HG03159 (cell line): Measurements from ENCODE around the gene CD151.

Experiments used
- ATAC-seq: cut with Tn5 transposase; IDR thresholded peaks from one replicate; pipeline ENCODE4 v1.9.1; 2021; ENCODE audit warnings: mild to moderate bottlenecking, moderate library complexity; ENCODE audit not compliant: unreplicated experiment

The CD151 gene

GRCh38 chr11:855330-855674, 22.6 kb downstream of the CD151 start:
- ATAC-seq, result no peak

GRCh38 chr11:855796-856195, 23.0 kb downstream of the CD151 start:
- no peak for ATAC-seq

DNA sequence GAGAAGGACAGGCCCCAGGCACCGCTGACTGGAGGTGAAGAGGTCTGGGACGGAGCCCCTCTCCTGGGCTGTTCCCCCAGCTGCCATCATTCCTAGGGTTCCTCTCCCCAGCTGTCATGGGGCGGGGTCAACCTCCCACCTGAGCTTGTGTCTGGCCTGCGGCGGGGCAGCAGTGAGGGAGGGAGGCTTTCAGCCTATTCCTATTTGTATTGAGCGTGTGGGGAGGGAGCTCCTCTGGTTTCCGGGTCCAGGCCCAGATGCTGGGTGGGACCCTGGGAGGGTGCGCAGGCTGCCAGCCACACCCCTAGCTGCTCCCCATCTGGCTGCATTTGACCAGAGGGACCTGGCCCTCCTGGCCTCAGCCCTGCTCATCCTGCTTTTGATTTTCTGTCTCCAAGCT, 23.6 kb downstream of the CD151 start:
- no peak for ATAC-seq

DNA sequence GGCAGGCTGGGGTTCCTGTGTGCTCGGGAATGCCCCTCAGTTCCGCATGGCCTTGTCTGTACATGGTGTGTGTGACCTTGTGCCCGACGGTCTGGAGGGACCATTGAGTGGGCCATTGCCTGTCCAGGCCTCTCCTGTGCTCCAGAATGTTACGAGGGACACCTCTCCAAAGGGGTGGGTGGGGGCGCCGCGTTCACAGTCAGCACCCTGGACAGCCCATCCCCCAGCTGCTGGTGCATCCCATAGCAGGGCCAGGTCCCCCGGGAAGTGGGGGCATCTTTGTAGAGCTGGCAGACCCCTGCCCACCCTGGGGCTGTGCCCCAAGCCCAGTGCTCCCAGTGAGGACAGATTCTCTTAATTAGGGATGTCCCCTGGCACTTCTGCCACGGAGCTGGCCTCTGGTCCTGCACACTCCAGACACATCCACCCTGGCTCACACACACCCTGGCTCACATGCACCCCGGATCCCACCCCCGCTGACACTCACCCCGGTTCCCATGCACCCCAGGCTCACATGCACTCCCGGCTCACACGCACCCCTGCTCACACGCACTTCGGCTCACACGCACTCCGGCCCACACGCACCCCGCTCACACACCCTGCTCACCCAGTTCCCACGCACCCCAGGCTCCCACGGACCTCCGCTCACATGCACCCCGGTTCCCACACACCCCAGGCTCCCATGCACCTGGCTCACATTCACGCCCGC, 25.5 kb downstream of the CD151 start:
- ATAC-seq, result no peak

DNA sequence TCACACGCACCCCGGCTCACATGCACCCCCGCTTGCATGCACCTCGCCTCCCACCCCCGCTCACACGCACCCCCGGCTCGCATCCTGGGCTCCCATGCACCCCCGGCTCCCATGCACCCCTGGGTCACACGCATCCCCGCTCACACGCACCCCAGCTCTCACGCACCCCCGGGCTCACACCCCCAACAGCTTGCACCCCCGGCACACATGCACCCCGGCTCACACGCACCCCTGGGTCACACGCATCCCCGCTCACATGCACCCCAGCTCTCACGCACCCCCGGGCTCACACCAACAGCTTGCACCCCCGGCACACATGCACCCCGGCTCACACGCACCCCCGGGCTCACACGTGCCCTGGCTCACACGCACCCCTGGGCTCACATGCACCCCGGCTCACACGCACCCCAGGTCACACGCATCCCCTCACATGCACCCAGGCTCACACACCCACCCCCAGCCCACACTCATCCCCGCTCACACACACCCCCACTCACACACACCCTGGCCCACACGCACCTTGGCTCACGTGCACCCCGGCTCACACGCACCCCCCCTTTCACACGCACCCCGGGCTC, 26.1 kb downstream of the CD151 start:
- ATAC-seq, result no peak

DNA sequence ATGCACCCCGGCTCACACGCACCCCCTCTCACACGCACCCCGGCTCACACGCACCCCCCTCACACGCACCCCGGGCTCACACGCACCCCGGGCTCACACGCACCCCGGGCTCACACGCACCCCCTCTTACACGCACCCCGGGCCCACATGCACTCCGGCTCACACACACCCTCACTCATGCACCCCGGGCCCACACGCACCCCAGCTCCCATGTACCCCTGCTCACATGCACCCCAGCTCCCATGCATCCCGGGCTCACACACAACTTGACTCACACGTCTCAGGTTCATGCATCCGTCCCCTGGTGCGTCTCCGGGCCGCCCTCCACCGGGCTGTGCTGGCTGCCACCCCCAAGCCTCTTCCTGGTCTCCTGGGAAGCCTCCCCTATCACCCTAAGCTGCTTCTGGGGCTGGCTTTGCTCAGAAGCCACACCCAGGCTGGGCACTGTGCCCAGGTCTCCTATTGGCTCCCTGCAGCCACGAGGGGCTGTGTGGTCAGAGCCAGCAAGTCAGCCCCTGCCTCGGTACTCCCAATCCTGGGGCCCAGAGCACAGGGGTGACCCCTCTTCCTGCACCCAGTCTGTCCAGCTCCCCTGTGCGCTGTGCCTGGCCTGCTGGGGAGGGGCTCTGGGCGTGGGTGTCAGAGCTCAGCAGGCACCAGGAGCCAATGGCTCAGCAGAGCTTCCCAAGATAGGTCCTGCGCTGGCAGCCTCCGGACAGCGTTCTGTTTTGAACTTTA, 26.8 kb downstream of the CD151 start:
- no peak for ATAC-seq

GRCh38 chr11:860234-861104, 27.7 kb downstream of the CD151 start:
- no peak for ATAC-seq

DNA sequence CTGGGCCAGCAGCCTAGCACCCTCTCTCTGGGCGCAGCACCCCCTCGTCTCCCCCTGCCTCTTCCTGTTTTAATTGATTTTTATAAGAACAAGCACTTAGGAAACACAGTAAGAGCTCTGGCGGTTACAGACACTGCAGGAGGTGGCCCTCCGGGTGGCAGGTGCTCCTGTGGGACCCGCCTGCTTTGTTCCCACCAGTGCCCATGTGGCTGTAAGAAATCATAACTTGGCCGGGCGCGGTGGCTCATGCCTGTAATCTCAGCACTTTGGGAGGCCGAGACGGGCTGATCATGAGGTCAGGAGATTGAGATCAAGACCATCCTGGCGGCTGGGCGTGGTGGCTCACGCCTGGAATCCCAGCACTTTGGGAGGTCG, 28.3 kb downstream of the CD151 start:
- ATAC-seq, result no peak

GRCh38 chr11:862081-862661, 29.4 kb downstream of the CD151 start:
- ATAC-seq, result no peak

- no peak for ATAC-seq
These were observed 29.9 kb downstream of the CD151 start for GRCh38 chr11:862696-863022.

DNA sequence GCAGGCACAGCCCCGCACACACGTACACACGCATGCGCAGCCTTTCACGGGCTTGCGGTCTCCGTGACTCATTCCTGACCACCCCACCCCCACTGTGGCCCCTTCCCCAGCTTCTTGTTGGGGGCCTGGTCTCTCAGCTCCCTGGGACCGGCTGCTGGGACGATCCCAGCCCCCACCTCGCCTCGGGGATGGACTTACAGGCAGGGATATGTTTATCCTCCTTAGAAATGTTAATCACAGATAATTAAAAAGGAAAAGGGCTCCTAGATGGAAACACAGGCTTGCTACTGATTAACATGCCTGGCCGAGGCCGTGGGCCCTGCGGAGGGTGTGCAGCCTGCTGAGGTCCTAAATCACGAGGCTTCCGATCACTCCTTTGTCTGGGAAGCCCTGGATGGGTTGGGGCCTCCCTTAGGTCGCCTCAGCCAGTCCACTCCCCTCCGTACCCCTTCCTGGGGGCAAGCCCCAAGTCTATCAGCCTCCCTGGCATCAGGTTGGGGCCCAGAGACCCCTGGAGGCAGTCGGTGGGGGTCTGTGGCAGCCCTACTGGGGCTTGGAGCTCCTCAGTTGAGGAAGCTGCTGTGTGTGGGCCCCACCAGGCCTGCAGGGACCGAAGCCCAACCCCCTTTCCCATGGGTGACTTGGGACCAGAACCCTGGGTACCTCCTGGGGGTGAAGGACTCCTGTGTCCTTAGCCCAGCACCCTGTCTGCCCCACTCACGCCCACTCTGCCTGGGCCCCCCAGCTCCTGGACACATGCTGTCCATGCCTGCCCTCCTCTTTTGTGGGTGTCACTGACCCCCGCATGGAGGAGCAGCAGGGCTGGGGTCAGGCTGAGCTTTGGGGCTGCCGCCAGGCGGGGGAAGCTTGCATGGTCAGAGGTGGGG, 30.5 kb downstream of the CD151 start:
- ATAC-seq, result no peak

- ATAC-seq, result no peak
These were observed 31.4 kb downstream of the CD151 start for GRCh38 chr11:863910-864827.

DNA sequence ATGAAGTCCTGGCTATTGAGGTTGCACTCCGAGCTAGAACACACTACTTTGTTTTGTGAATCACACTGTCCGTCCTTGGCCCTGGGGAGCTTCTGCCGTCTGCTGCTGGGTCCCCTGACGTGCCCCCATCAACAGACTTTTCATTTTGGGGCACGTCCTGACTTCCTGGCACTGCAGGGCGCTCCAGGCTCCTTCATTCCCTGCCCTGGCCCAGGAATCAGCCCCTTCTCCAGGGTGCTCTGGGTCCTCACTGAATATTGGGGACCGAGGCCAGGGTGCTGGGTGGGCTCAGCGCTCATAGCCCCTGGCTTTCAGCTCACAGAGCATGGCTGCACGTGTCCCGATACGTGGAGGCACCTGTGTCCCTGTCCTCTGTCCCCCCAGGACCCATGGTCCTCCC, 32.1 kb downstream of the CD151 start:
- ATAC-seq, result no peak

DNA sequence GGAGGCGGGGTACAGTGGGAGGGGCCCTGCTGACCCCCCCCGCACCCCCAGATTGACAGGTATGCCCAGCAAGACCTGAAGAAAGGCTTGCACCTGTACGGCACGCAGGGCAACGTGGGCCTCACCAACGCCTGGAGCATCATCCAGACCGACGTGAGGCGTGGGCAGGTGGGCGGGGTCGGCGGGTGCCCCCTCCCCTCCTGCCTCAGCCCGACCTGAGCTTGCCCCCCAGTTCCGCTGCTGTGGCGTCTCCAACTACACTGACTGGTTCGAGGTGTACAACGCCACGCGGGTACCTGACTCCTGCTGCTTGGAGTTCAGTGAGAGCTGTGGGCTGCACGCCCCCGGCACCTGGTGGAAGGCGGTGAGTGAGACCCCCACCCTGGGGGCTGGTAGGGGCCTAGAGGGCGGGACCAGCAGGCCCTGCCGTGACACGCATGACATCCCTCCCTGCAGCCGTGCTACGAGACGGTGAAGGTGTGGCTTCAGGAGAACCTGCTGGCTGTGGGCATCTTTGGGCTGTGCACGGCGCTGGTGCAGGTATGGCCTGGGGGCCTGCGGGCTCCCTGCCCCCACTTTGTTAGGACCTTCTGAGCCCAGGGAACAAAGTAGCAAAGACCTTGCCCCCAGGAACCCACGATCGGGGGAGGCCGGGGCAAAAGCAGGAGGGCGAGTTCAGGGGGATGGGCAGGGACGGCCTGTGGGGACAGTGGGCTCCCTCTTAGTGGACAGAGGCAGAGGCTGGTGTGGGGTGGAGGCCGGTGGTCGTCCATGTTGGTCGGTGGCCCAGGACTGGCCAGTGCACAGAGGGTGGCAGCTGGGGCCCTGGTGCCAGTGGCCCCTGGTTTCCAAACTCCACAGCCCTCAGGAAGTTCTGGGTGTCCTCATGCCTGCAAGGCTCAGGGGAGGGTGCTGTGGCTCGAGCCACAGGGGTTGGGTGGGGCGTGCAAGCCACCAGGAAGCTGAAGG, 33.0 kb downstream of the CD151 start:
- no peak for ATAC-seq

- ATAC-seq, result no peak
These were observed 33.7 kb downstream of the CD151 start for GRCh38 chr11:866481-866880.

DNA sequence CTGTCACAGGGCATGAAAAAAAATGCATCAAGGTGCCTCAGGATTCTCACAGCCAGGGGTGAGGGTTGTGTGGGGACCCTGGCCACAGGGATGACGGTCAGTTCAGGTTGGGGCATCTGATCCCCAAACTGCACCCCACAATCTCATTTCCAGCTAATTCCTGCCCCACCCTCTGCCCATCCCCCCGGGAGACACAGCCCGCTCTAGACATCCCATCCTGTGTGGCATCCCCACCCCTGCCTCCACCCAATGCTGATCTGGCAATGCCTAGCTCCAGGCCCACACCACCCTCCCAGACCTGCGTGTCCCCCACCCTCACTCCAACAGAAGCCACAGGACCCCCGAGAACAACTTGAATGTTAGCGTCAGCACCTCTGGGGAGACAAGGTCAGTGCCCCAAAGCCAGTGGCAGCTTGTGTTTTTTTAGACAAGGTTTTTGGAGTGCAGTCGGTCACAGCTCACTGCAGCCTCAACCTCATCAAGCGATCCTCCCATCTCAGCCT, 35.2 kb downstream of the CD151 start:
- no peak for ATAC-seq

- ATAC-seq, result no peak
These were observed 35.6 kb downstream of the CD151 start for GRCh38 chr11:868394-868793.

GRCh38 chr11:868802-869201, 36.0 kb downstream of the CD151 start:
- ATAC-seq, result no peak
